GM12878 (cell line): ENCODE results near the gene PPM1D. TPM values are rescaled to one million over a fixed set of nuclear protein-coding genes. Genes with fewer than 3 reads are reported as not detected.
A peak's percentile ranks its signal among the peaks of the same experiment; 100 is the strongest.

Experiments used
- ATAC-seq: fragments of 200-7000 bp; cut with Tn5 transposase; 3 replicates; pipeline ENCODE4 v1.9.1; 2020; ENCODE audit warnings: mild to moderate bottlenecking, moderate library complexity
- BruUV-seq: library from RNA; stranded (reverse); fragments of 400-500 nt; replicated peaks from 2 replicates; lab custom pipeline; 2021; lab: Mats Ljungman, UMichigan
- CTCF ChIA-PET: fragments of 300-600 bp; sonication (Branson Sonifier 250); formaldehyde crosslinking; extraction: SDS; loops from one replicate; lab custom pipeline; 2021; ENCODE audit warnings: inconsistent platforms; lab: Yijun Ruan, JAX
- POLR2A ChIA-PET: fragments of 350-600 bp; formaldehyde crosslinking; extraction: SDS; loops from one replicate; lab custom pipeline; 2021; ENCODE audit warnings: inconsistent platforms; lab: Charles Lee
- RAD21 ChIA-PET: fragments of 300-600 bp; sonication (Branson Sonifier 250); formaldehyde crosslinking; loops from one replicate; lab custom pipeline; 2023; ENCODE audit warnings: antibody characterized with exemption; ENCODE audit not compliant: unreplicated experiment; lab: Charles Lee
- SMC1A ChIA-PET: fragments of 300-600 bp; sonication (Branson Sonifier 250); formaldehyde crosslinking; loops from one replicate; lab custom pipeline; 2023; ENCODE audit not compliant: unreplicated experiment, uncharacterized antibody; lab: Charles Lee
- DNase-seq: peaks from one replicate; pipeline ENCODE4 v3.0.0-alpha.2; 2011; ENCODE audit warnings: low read depth, low spot score
- FAIRE-seq: peaks from 3 replicates; lab custom pipeline; 2011; peaks lifted over from hg19 to GRCh38; lab: Jason Lieb, UNC
- H2AFZ ChIP-seq: 2 replicates; pipeline ENCODE4 v1.6.0; 2011; ENCODE audit warnings: low read depth, low read length, control low read depth; ENCODE audit not compliant: control insufficient read depth
- H3K27ac ChIP-seq: 2 replicates; pipeline ENCODE4 v1.5.1; 2011; ENCODE audit warnings: control low read depth; ENCODE audit not compliant: control insufficient read depth, insufficient read depth
- H3K27me3 ChIP-seq, 2 experiments: replicated peaks in 1 of 2; 2 replicates each; pipeline versions ENCODE4 v1.6.0 to v1.6.1; 2011; ENCODE audit warnings: low read length in 1 of 2; ENCODE audit not compliant: control insufficient read depth in 2 of 2, insufficient read depth in 2 of 2
- H3K36me3 ChIP-seq, 2 experiments: 2 replicates each; pipeline ENCODE4 v1.5.1; 2011; ENCODE audit warnings: low read length in 1 of 2; ENCODE audit not compliant: control insufficient read depth in 2 of 2, insufficient read depth in 2 of 2
- H3K4me1 ChIP-seq: 2 replicates; pipeline ENCODE4 v1.6.1; 2011; ENCODE audit warnings: mild to moderate bottlenecking, low read length, moderate library complexity, mixed read lengths; ENCODE audit not compliant: control insufficient read depth, insufficient read depth
- H3K4me2 ChIP-seq: 2 replicates; pipeline ENCODE4 v1.6.0; 2011; ENCODE audit warnings: control low read depth; ENCODE audit not compliant: control insufficient read depth, insufficient read depth
- H3K4me3 ChIP-seq: fragments of 200-600 bp; sonication (generic); 2 replicates; pipeline ENCODE4 v1.5.1; 2016
- H3K79me2 ChIP-seq: 2 replicates; pipeline ENCODE4 v1.6.0; 2011; ENCODE audit warnings: low read length; ENCODE audit not compliant: control insufficient read depth, insufficient read depth
- H3K9ac ChIP-seq: 2 replicates; pipeline ENCODE4 v1.8.0; 2011; ENCODE audit warnings: low read length, control low read depth, mixed read lengths; ENCODE audit not compliant: control insufficient read depth, insufficient read depth
- H3K9me3 ChIP-seq: replicated peaks from 3 replicates; pipeline ENCODE4 v1.5.1; 2011; ENCODE audit warnings: mild to moderate bottlenecking, low read length; ENCODE audit not compliant: control insufficient read depth, insufficient read depth
- H4K20me1 ChIP-seq: 2 replicates; pipeline ENCODE4 v1.6.0; 2011; ENCODE audit not compliant: control insufficient read depth, insufficient read depth
- ASH2L ChIP-seq: fragments of 300-600, 200-600 bp; sonication (generic); IDR thresholded peaks from 2 replicates; pipeline ENCODE4 v1.6.1; 2017; ENCODE audit warnings: low read depth, mild to moderate bottlenecking, borderline replicate concordance
- CBX5 ChIP-seq: sonication (generic); IDR thresholded peaks from 2 replicates; pipeline ENCODE4 v1.6.1; 2016; ENCODE audit warnings: low read depth, moderate library complexity, mild to moderate bottlenecking, inconsistent platforms
- CREB1 ChIP-seq: IDR thresholded peaks from 2 replicates; pipeline ENCODE4 v1.6.1; 2012; ENCODE audit warnings: low read depth, mild to moderate bottlenecking, inconsistent platforms
- E2F8 ChIP-seq: fragments of 450-650 bp; IDR thresholded peaks from 2 replicates; pipeline ENCODE4 v1.6.1; 2018; ENCODE audit warnings: mild to moderate bottlenecking, low read depth, moderate library complexity; ENCODE audit not compliant: partially characterized antibody
- EGR1 ChIP-seq, 2 experiments: IDR thresholded peaks; 1 replicate in 1 of 2; 2 replicates in 1 of 2; pipeline ENCODE4 v1.6.1; 2011 to 2012; ENCODE audit warnings: low read depth in 2 of 2, low read length in 2 of 2, borderline replicate concordance in 1 of 2, mild to moderate bottlenecking in 1 of 2, moderate library complexity in 1 of 2
- IRF5 ChIP-seq: fragments of 450-650 bp; IDR thresholded peaks from 2 replicates; pipeline ENCODE4 v1.6.1; 2017; ENCODE audit warnings: borderline replicate concordance
- MTA2 ChIP-seq: fragments of 450-650 bp; IDR thresholded peaks from 2 replicates; pipeline ENCODE4 v1.6.1; 2016; ENCODE audit warnings: low read depth, mild to moderate bottlenecking, moderate library complexity
- MTA3 ChIP-seq: IDR thresholded peaks from 2 replicates; pipeline ENCODE4 v1.6.1; 2012; ENCODE audit warnings: low read length, inconsistent platforms, borderline replicate concordance
- NFYA ChIP-seq: IDR thresholded peaks from 2 replicates; pipeline ENCODE4 v1.6.1; 2011; ENCODE audit warnings: low read depth, mild to moderate bottlenecking, low read length, improper control_type of control experiment, borderline replicate concordance
- RFX5 ChIP-seq: IDR thresholded peaks from 2 replicates; pipeline ENCODE4 v1.6.1; 2011; ENCODE audit warnings: low read depth, low read length, improper control_type of control experiment
- SUZ12 ChIP-seq: fragments of 200-600 bp; sonication (generic); IDR thresholded peaks from one replicate; pipeline ENCODE4 v1.6.1; 2018; ENCODE audit warnings: antibody characterized with exemption, mild to moderate bottlenecking; ENCODE audit not compliant: unreplicated experiment
- TARDBP ChIP-seq: IDR thresholded peaks from 2 replicates; pipeline ENCODE4 v1.6.1; 2016; ENCODE audit warnings: borderline replicate concordance
- TCF3 ChIP-seq: IDR thresholded peaks from 2 replicates; pipeline ENCODE4 v1.6.1; 2012; ENCODE audit warnings: low read depth, mild to moderate bottlenecking, low read length, borderline replicate concordance; ENCODE audit not compliant: insufficient read depth
- YY1 ChIP-seq: IDR thresholded peaks from 2 replicates; pipeline ENCODE4 v1.6.1; 2011; ENCODE audit warnings: low read depth, mild to moderate bottlenecking, low read length
- WGBS: methylation state at CpG from one replicate; pipeline ENCODE4 v1.1.6; 2016; ENCODE audit warnings: low lambda C conversion rate; ENCODE audit not compliant: insufficient replicate concordance, insufficient coverage; ENCODE audit errors: missing lambda C conversion rate; 5-methylcytosine and 5-hydroxymethylcytosine counted together
- in situ Hi-C: fragments of 300-500 bp; cut with MboI; formaldehyde crosslinking; loops from 9 replicates; pipeline ENCODE4 v1.14.3; 2018; ENCODE audit warnings: mixed read lengths
- intact Hi-C: fragments of 100-400 bp; cut with micrococcal nuclease; formaldehyde crosslinking; loops from one replicate; pipeline ENCODE4 v1.14.2; 2022; ENCODE audit not compliant: unreplicated experiment
- polyA plus RNA-seq, 11 experiments: library from polyadenylated mRNA; depleted of rRNA in 4 of 11; unstranded in 6 of 11; stranded (reverse) in 5 of 11; fragments of >200 nt; fragmentation: Nextera tagmentation in 4 of 11; fragmentation: Illumina TruSeq in 1 of 11; extraction: Ambion mirVana in 4 of 11; extraction: Trizol in 1 of 11; gene quantifications; 1 replicate in 1 of 11; 2 replicates in 10 of 11; pipeline versions ENCODE4 v1.2.1 to v1.2.3, GENCODE V29; 2011 to 2016; ENCODE audit warnings: inconsistent platforms in 2 of 11, missing spikeins in 2 of 11, low read depth in 1 of 11
- total RNA-seq, 4 experiments: library from RNA; depleted of rRNA in 3 of 4; stranded (reverse); fragments of >200 nt in 3 of 4; fragmentation: Illumina TruSeq in 1 of 4; extraction: Trizol in 1 of 4; gene quantifications; 2 replicates each; pipeline versions ENCODE4 v1.2.1 to v1.2.3, GENCODE V29; 2013 to 2021

PPM1D gene
- total and polyA plus RNA-seq, 10 of the 15 experiments (the other 5 are each of a cell fraction or from before 2014, with no cell fraction given), result 1.9 to 20.8 (median 10.7) TPM

DNA sequence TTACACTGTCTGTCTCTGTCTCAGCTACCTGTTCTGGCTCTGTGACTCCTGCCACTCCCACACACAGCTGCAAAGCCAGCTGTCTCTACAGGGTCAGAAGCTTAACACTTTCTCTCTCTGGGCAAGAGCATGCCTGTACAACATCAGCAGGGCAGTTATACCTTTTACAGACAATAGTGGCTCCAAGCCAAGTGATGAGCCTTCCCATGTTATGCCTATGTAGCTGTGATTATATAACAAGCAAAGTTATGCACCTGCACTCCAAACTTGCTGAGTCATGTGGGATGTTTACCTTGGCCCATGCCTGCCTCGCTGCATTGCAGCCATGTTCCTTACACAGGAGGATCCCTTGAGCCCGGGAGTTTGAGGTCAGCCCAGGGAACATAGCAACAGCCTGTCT is 42.2 kb upstream of the PPM1D start (continued):
- no peak for TF ChIP-seq E2F8
- TF ChIP-seq TCF3, result no peak
- peak; percentile 55; the same call in 1 of the 2 replicates for TF ChIP-seq CBX5
- TF ChIP-seq TARDBP, result no peak
- peak; percentile 22; the same call in 1 of the 2 replicates for TF ChIP-seq YY1
- TF ChIP-seq EGR1 (IDR thresholded peaks at IDR 0.05; ENCODE audit: borderline replicate concordance in 1 of 2, low read depth in 2 of 2, low read length in 2 of 2), result no peak
- no peak for TF ChIP-seq RFX5
- no peak for TF ChIP-seq NFYA

- POLR2A ChIA-PET, result no interaction called here
- H3K9me3 ChIP-seq, result peaks cover 7% of the 10 kb centered on the region; the same call in 2 of the 3 replicates
Observed at GRCh38 chr17:60559659-60559994, 40.4 kb upstream of the PPM1D start.

More at GRCh38 chr17:60559659-60559994, 40.4 kb upstream of the PPM1D start:
- RAD21 ChIA-PET, result no interaction called here
- in situ Hi-C loops, result no loop called here
- Histone ChIP-seq H3K36me3 (no peaks in the 10 kb centered on the region), H3K79me2 (no peaks in the 10 kb centered on the region), H3K4me1 (no peaks in the 10 kb centered on the region), H3K27me3 (no peaks in the 10 kb centered on the region), H3K27ac (no peak overlapping the region), H2AFZ (no peak overlapping the region), H3K4me2 (no peak overlapping the region), H4K20me1 (no peaks in the 10 kb centered on the region), H3K9ac (no peak overlapping the region)
- WGBS, result 91% methylated on average over 7 of the region's 8 CpGs
- no peak for ATAC-seq
- intact Hi-C loops, result no loop called here
- DNase-seq, result no peak
- BruUV-seq, result no TSS peak
- TF ChIP-seq ASH2L (no peak), IRF5 (no peak), MTA2 (no peak), CREB1 (no peak), CBX5 (no peak), SUZ12 (no peak), MTA3 (no peak)
- TF ChIP-seq, all 136 proteins: peak for 0
- CTCF ChIA-PET, result interaction anchor here (2.6 kb wide), 1 partner anchor 10 kb away, joined by 12 read pairs; no protein-coding TSS in a partner anchor
- H3K4me3 ChIP-seq, result no peak overlapping the region
- SMC1A ChIA-PET, result no interaction called here
- no peak for FAIRE-seq
